ENCODE measurements around the gene PTGES. TPM values are rescaled to one million over a fixed set of nuclear protein-coding genes. Genes with fewer than 3 reads are reported as not detected.

Gene PTGES
- total RNA-seq, 1 donor from 2014 or later: 2.5 TPM

DNA sequence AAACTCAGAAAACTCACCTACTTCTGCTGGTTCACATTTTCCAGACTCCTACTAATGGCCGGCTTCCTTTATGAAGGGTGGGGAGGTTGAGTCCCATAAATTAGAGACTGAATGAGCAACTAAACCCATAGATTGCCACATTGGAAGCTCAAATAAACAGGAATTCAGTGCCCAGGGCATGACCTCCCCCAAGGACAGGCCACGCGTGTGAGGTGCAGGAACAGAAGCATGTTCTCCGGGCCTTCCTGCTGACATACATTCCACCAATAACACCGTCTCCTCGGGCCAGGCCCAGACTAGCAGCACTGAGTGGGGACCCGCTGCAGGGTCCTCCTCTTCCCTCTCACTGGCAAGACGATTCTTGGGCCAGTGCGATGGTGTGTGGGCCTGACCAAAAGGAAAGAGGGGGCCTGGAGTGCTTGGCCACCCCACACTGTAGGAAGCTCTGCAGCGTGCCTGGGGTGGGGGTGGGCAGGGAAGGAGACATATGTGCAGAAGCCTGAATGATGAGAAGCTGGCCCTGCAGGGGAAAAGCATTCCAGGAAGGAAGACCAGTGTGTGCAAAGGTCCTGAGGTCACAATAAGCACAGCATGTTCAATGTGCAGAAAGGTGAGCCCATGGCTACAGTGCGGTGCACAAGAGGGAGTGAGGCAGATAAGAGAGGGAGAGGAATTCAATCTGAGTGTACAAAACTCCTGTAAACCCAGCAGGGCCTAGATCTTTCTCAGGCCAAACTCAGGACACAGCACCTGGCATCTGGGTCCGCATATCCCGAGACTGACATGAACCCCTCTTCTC lies 12.0 kb downstream of the PTGES start:
- Histone ChIP-seq H3K79me2 (ENCODE audit: insufficient read depth, low read length) (no peaks in the 10 kb centered on the region), H3K9ac (ENCODE audit: low read length) (no peak overlapping the region), H3K4me2 (ENCODE audit: low read length) (no peak overlapping the region), H3K27me3 (ENCODE audit: insufficient read depth, low read length) (peaks cover 7% of the 10 kb centered on the region), H2AFZ (ENCODE audit: low read depth, low read length) (no peak overlapping the region), H3K27ac (ENCODE audit: low read depth, low read length) (no peak overlapping the region), H3K4me1 (ENCODE audit: insufficient read depth, low read length) (peaks cover 10% of the 10 kb centered on the region), H3K36me3 (ENCODE audit: insufficient read depth, low read length) (no peaks in the 10 kb centered on the region), H3K9me3 (ENCODE audit: insufficient read depth, low read depth, low read length) (no peaks in the 10 kb centered on the region), H3K4me3 (ENCODE audit: insufficient read depth, low read depth, low read length) (no peak overlapping the region), H4K20me1 (ENCODE audit: insufficient read depth, low read length) (no peaks in the 10 kb centered on the region)
- H3K4me3 Mint-ChIP-seq (ENCODE audit: unreplicated experiment): no peak overlapping the region
- TF ChIP-seq CTCF (IDR thresholded peaks at IDR 0.05; ENCODE audit: insufficient read depth, low read depth, low read length) (no peak), EZH2 (IDR thresholded peaks at IDR 0.05; ENCODE audit: insufficient read depth, low read length) (no peak)
- DNase-seq (ENCODE audit: low read depth): no peak
- FAIRE-seq: no peak
- H3K36me3 Mint-ChIP-seq (ENCODE audit: low read depth, unreplicated experiment): peaks cover 2% of the 10 kb centered on the region
- H3K9me3 Mint-ChIP-seq (ENCODE audit: unreplicated experiment): no peaks in the 10 kb centered on the region
- peaks cover 17% of the 10 kb centered on the region for H3K27me3 Mint-ChIP-seq (ENCODE audit: low read depth, unreplicated experiment)
- no peak overlapping the region for H3K27ac Mint-ChIP-seq (ENCODE audit: unreplicated experiment)
- peaks cover 2% of the 10 kb centered on the region for H3K4me1 Mint-ChIP-seq (ENCODE audit: low read depth, unreplicated experiment)

DNA sequence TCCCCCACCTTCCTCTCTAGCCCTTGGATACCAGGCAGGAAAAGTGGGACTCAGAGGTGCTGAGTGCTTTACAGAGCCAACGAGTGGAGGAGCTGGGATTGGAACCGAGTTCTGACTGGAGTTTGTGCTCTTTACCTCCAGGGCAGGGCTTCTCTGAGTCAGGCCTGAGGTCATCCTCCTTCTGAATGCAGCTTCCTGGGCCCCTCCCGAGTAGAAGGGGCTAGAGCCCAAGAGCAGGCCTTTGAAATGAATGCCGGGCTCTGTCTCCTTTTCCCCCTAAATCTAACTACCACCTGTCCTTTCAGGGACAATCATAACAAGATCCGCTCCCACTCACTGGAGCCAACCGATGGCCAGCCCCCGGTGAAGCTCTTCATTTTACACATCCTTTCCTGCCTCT lies 12.7 kb downstream of the PTGES start:
- H3K27ac Mint-ChIP-seq (ENCODE audit: unreplicated experiment): no peak overlapping the region
- Histone ChIP-seq H3K4me3 (ENCODE audit: insufficient read depth, low read depth, low read length) (no peak overlapping the region), H3K27me3 (ENCODE audit: insufficient read depth, low read length) (peaks cover 7% of the 10 kb centered on the region), H3K4me1 (ENCODE audit: insufficient read depth, low read length) (peaks cover 10% of the 10 kb centered on the region), H3K4me2 (ENCODE audit: low read length) (no peak overlapping the region), H3K79me2 (ENCODE audit: insufficient read depth, low read length) (no peaks in the 10 kb centered on the region), H3K27ac (ENCODE audit: low read depth, low read length) (no peak overlapping the region), H3K9me3 (ENCODE audit: insufficient read depth, low read depth, low read length) (no peaks in the 10 kb centered on the region), H4K20me1 (ENCODE audit: insufficient read depth, low read length) (no peaks in the 10 kb centered on the region), H2AFZ (ENCODE audit: low read depth, low read length) (no peak overlapping the region), H3K36me3 (ENCODE audit: insufficient read depth, low read length) (no peaks in the 10 kb centered on the region), H3K9ac (ENCODE audit: low read length) (no peak overlapping the region)
- H3K4me1 Mint-ChIP-seq (ENCODE audit: low read depth, unreplicated experiment): peaks cover 2% of the 10 kb centered on the region
- H3K36me3 Mint-ChIP-seq (ENCODE audit: low read depth, unreplicated experiment): peaks cover 2% of the 10 kb centered on the region
- no peak for TF ChIP-seq EZH2 (IDR thresholded peaks at IDR 0.05; ENCODE audit: insufficient read depth, low read length)
- no peak for TF ChIP-seq CTCF (IDR thresholded peaks at IDR 0.05; ENCODE audit: insufficient read depth, low read depth, low read length)
- no peak for FAIRE-seq
- DNase-seq (ENCODE audit: low read depth): no peak
- H3K4me3 Mint-ChIP-seq (ENCODE audit: unreplicated experiment): peak overlapping the region; percentile 34
- H3K9me3 Mint-ChIP-seq (ENCODE audit: unreplicated experiment): no peaks in the 10 kb centered on the region
- peaks cover 17% of the 10 kb centered on the region for H3K27me3 Mint-ChIP-seq (ENCODE audit: low read depth, unreplicated experiment)

- Mint-ChIP-seq H3K4me3 (ENCODE audit: unreplicated experiment) (no peak overlapping the region), H3K27me3 (ENCODE audit: low read depth, unreplicated experiment) (peaks cover 17% of the 10 kb centered on the region), H3K36me3 (ENCODE audit: low read depth, unreplicated experiment) (peaks cover 2% of the 10 kb centered on the region), H3K9me3 (ENCODE audit: unreplicated experiment) (no peaks in the 10 kb centered on the region), H3K27ac (ENCODE audit: unreplicated experiment) (no peak overlapping the region), H3K4me1 (ENCODE audit: low read depth, unreplicated experiment) (peaks cover 2% of the 10 kb centered on the region)
- FAIRE-seq (no peak), DNase-seq (ENCODE audit: low read depth) (no peak)
- Histone ChIP-seq H3K9ac (ENCODE audit: low read length) (no peak overlapping the region), H3K79me2 (ENCODE audit: insufficient read depth, low read length) (no peaks in the 10 kb centered on the region), H3K9me3 (ENCODE audit: insufficient read depth, low read depth, low read length) (no peaks in the 10 kb centered on the region), H3K4me3 (ENCODE audit: insufficient read depth, low read depth, low read length) (no peak overlapping the region), H3K27me3 (ENCODE audit: insufficient read depth, low read length) (peaks cover 7% of the 10 kb centered on the region), H4K20me1 (ENCODE audit: insufficient read depth, low read length) (no peaks in the 10 kb centered on the region), H2AFZ (ENCODE audit: low read depth, low read length) (no peak overlapping the region), H3K4me2 (ENCODE audit: low read length) (no peak overlapping the region), H3K4me1 (ENCODE audit: insufficient read depth, low read length) (peaks cover 10% of the 10 kb centered on the region), H3K27ac (ENCODE audit: low read depth, low read length) (no peak overlapping the region), H3K36me3 (ENCODE audit: insufficient read depth, low read length) (no peaks in the 10 kb centered on the region)
- no peak for TF ChIP-seq CTCF (IDR thresholded peaks at IDR 0.05; ENCODE audit: insufficient read depth, low read depth, low read length)
- no peak for TF ChIP-seq EZH2 (IDR thresholded peaks at IDR 0.05; ENCODE audit: insufficient read depth, low read length)
Measured at GRCh38 chr9:129739432-129739831, 13.4 kb downstream of the PTGES start.
